Neuron (in vitro differentiated cells): ENCODE data around the gene DHX9.

Experiments
- H2AFZ ChIP-seq: one replicate; pipeline ENCODE4 v1.6.1; 2013; ENCODE audit warnings: low read depth, mild to moderate bottlenecking, inconsistent platforms, low read length, moderate library complexity
- H3K27me3 ChIP-seq: one replicate; pipeline ENCODE4 v1.6.1; 2013; ENCODE audit warnings: low read length; ENCODE audit not compliant: insufficient read depth
- H3K36me3 ChIP-seq: one replicate; pipeline ENCODE4 v1.6.1; 2013; ENCODE audit warnings: low read length; ENCODE audit not compliant: insufficient read depth
- H3K4me1 ChIP-seq: one replicate; pipeline ENCODE4 v1.6.1; 2013; ENCODE audit warnings: low read length; ENCODE audit not compliant: insufficient read depth
- H3K4me3 ChIP-seq: 2 replicates; pipeline ENCODE4 v1.5.1; 2013; ENCODE audit warnings: mild to moderate bottlenecking, low read length, moderate library complexity
- H3K9me3 ChIP-seq: one replicate; pipeline ENCODE4 v1.6.1; 2013; ENCODE audit warnings: low read length

Gene DHX9

DNA sequence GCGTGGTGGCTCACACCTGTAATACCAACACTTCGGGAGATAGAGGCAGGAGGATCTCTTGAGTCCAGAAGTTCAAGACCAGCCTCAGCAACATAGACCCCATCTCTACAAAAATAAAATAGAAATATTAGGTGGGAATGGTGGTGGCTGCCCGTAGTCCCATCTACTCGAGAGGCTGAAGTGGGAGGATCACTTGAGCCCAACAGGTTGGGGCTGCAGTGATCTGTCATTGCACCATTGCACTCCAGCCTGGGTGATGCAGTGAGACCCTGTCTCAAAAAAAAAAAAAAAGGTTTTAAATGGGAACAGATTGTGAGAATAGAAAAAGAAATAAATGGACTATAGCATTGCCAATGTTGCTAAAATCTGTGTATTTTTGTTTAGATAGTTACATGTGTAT is 11.2 kb downstream of the DHX9 start:
- Histone ChIP-seq H2AFZ (no peak overlapping the region), H3K4me3 (no peak overlapping the region), H3K27me3 (no peaks in the 10 kb centered on the region), H3K9me3 (no peaks in the 10 kb centered on the region), H3K36me3 (peaks cover 99% of the 10 kb centered on the region), H3K4me1 (no peaks in the 10 kb centered on the region)

DNA sequence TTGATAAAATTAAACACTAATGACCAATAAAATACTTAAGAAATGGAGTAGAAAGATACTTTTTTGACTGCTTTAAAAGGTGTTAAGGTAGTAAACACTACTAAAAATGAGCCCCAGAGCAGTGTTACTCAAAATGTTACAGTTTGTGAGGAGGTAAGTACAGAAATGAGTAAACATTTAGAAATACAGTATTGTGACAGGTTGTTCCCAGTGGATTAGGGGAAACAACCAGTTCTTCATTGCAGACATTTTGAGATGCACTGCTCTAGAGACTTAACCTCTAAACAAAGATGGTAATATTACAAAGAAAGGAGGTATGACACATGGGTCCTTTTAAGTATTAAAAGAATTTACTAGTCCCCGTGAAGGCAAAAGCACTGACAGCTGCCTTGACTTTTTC is 12.7 kb downstream of the DHX9 start:
- no peak overlapping the region for H2AFZ ChIP-seq
- H3K9me3 ChIP-seq, result no peaks in the 10 kb centered on the region
- H3K27me3 ChIP-seq, result no peaks in the 10 kb centered on the region
- peaks cover 99% of the 10 kb centered on the region for H3K36me3 ChIP-seq
- no peaks in the 10 kb centered on the region for H3K4me1 ChIP-seq
- H3K4me3 ChIP-seq, result no peak overlapping the region

DNA sequence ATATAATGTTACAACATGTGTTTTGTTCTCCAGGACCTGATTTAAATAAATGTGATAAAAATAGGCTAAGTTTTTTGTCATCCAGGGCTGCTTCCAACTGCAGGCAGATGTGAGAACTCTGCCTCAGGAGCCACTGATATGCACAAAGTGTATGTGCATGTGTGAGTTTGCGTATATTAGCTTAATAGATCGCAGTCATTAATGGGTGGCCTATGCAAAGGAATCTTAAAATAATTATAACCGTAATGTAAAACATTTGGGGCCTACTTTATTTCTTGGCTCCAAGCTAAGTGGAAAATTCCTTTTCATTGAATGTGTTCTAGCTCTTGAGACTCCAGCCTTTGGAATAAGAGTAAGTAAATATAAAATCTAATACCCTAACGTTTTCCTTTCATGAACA is 16.8 kb downstream of the DHX9 start:
- H3K36me3 ChIP-seq, result peaks cover 100% of the 10 kb centered on the region

DNA sequence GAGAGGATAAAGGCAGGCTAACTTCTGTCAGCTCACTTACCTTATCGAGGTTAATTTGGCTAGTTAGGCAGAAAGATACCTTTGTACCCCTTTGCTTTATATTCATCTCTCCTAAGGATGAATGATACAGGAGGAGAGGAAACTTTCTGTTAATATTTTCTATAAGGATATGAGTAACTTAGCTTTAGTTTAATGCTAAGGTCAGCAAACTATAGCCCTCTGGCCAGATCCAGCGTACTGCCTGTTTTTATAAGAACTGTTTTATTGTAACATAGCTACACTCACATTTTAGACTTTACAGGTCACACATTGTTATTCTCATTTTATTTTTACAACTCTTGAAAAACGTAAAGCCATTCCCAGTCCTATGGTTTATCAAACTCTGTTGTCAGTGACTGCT is 18.1 kb downstream of the DHX9 start:
- peaks cover 100% of the 10 kb centered on the region for H3K36me3 ChIP-seq
- H3K4me1 ChIP-seq, result no peaks in the 10 kb centered on the region
- H2AFZ ChIP-seq, result no peak overlapping the region
- no peak overlapping the region for H3K4me3 ChIP-seq
- no peaks in the 10 kb centered on the region for H3K27me3 ChIP-seq
- no peaks in the 10 kb centered on the region for H3K9me3 ChIP-seq

More for the DNA sequence above, 16.8 kb downstream of the DHX9 start:
- Histone ChIP-seq H3K9me3 (no peaks in the 10 kb centered on the region), H3K4me1 (no peaks in the 10 kb centered on the region), H2AFZ (no peak overlapping the region), H3K4me3 (no peak overlapping the region), H3K27me3 (no peaks in the 10 kb centered on the region)

DNA sequence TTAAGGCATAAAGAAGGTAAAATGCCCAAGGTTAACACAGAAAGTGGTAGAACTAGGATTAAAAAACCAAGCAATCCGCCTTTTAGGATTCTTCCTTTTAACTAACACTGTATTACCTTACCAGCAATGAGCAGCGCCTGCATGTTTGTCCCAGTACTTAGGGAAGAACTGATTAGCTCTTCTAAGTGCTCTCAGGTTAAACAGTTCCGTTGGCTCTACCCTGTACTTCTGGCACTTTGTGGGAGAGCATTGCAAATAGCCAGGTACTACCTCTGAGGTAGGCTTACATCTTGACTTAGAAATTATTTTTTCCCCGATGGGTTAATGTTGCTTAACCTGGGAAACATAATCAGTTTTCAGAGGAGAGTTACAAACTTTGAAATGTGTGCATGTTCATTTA is 21.5 kb downstream of the DHX9 start:
- Histone ChIP-seq H2AFZ (no peak overlapping the region), H3K9me3 (no peaks in the 10 kb centered on the region), H3K4me3 (no peak overlapping the region), H3K4me1 (no peaks in the 10 kb centered on the region), H3K36me3 (peaks cover 100% of the 10 kb centered on the region), H3K27me3 (no peaks in the 10 kb centered on the region)

DNA sequence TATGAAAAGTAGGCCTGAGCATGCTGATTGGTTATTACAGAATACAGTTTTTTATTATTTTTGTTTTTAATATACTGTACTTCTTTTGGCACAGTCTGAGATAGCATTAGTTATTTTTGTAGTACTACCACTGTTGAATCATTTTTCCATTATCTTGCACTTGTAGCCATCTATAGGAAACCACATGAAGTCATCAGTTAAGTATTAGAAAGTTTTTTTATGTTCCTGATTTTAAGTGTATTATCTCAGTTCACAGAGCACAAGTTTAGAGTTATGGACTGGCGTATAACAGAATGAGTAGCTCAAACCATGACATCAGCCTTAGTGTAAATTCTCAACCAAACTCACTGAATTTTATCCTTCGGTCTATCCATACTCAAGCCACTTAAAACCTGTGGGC is 22.8 kb downstream of the DHX9 start:
- Histone ChIP-seq H3K4me3 (no peak overlapping the region), H3K27me3 (no peaks in the 10 kb centered on the region), H3K9me3 (no peaks in the 10 kb centered on the region), H2AFZ (no peak overlapping the region), H3K4me1 (no peaks in the 10 kb centered on the region), H3K36me3 (peaks cover 100% of the 10 kb centered on the region)

DNA sequence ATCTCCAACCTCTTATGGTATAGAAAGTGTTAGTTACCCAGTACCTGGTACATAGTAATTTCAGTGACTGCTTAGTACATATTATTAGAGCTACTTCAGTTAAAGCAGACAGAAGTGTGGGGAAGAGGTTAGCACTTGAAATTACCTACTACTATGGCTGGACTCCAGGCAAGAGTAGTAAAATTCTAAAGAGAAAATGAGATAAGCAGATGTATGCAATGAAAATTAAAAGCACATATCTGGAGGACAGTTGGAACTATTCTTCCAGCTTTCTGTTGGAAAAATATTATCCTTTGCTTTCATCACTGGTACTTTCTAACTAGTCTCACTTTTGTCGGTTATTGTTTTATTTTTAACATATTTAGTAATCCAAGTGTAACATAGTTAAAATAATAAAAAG is 23.7 kb downstream of the DHX9 start:
- Histone ChIP-seq H3K36me3 (peaks cover 100% of the 10 kb centered on the region), H3K4me1 (no peaks in the 10 kb centered on the region), H3K27me3 (no peaks in the 10 kb centered on the region), H2AFZ (no peak overlapping the region), H3K9me3 (no peaks in the 10 kb centered on the region), H3K4me3 (no peak overlapping the region)

DNA sequence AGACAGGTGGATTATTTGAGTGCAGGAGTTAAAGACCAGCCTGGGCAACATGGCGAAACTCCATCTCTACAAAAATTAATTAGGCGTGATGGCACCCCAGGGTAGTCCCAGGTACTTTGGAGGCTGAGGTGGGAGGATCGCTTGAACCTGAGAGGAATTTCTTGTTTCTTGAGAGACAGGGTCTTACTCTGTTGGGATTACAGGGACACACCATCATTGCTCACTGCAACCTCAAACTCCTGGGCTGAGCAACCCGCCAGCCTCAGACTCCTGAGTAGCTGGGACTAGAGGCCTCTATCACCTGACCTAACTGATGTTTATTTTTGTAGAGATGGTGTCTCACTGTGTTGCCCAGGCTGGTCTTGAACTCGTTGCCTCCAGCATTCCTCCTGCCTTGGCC is 24.8 kb downstream of the DHX9 start:
- Histone ChIP-seq H3K36me3 (peaks cover 100% of the 10 kb centered on the region), H3K4me1 (no peaks in the 10 kb centered on the region), H2AFZ (no peak overlapping the region), H3K4me3 (no peak overlapping the region), H3K9me3 (no peaks in the 10 kb centered on the region), H3K27me3 (no peaks in the 10 kb centered on the region)

DNA sequence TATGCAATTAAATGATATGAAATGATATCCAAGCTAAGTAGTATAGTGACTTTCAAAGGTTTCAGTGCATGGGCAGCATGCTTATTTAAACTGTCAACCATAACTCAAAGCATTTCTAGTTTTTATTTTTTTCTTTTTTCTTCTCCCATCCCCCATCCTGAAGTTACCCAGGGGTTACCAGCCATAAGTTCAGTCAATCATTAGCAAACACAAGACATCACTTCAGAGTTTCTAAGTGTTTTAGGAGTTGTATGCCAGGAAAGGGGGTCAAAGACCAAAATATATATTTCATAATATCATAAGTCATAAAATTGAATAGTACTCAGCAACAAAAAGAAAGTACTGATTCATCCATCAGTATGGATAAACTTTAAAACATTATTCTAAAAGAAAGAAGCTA is 28.7 kb downstream of the DHX9 start:
- H2AFZ ChIP-seq, result no peak overlapping the region
- H3K4me1 ChIP-seq, result no peaks in the 10 kb centered on the region
- H3K9me3 ChIP-seq, result peaks cover 4% of the 10 kb centered on the region
- H3K36me3 ChIP-seq, result peaks cover 99% of the 10 kb centered on the region
- H3K27me3 ChIP-seq, result no peaks in the 10 kb centered on the region
- no peak overlapping the region for H3K4me3 ChIP-seq

DNA sequence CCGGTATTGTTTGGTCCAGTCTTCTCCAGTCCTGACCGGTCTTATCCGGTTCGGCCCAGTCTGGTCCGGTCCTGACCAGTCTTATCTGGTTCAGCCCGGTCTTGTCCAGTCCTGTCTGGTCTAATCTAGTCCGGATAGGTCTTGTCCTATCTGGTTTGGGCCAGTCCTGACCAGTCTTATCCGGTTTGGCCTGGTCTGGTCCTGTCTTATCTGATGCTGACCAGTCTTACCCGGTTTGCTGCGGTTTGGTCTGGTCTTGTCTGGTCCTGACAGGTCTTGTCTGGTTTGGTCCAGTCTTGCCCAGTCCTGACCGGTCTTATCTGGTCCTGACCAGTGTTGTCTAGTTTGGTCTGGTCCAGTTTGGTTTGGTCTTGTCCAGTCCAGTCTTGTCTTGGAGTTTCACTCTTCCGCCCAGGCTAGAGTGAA is 30.1 kb downstream of the DHX9 start:
- Histone ChIP-seq H3K4me3 (no peak overlapping the region), H2AFZ (no peak overlapping the region), H3K9me3 (peaks cover 4% of the 10 kb centered on the region), H3K27me3 (no peaks in the 10 kb centered on the region), H3K4me1 (no peaks in the 10 kb centered on the region), H3K36me3 (peaks cover 99% of the 10 kb centered on the region)

DNA sequence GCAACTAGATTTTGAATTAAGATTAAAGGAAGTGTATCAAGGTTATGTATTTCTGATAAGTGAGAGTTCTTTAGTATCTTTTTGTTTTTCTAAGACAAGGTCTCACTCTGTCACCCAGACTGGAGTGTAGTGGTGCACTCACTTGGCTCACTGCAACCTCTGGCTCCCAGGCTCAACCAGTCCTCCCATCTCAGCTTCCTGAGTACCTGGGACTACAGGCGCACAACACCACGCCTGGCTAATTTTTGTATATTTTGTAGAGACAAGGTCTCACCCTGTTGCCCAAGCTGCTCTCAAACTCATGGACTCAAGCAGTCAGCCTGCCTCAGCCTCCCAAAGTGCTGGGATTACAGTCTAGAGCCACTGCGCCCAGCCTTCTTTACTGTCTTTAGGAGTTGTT is 33.7 kb downstream of the DHX9 start:
- Histone ChIP-seq H3K9me3 (peaks cover 4% of the 10 kb centered on the region), H3K4me1 (no peaks in the 10 kb centered on the region), H3K27me3 (no peaks in the 10 kb centered on the region), H3K4me3 (no peak overlapping the region), H3K36me3 (peaks cover 100% of the 10 kb centered on the region), H2AFZ (no peak overlapping the region)

DNA sequence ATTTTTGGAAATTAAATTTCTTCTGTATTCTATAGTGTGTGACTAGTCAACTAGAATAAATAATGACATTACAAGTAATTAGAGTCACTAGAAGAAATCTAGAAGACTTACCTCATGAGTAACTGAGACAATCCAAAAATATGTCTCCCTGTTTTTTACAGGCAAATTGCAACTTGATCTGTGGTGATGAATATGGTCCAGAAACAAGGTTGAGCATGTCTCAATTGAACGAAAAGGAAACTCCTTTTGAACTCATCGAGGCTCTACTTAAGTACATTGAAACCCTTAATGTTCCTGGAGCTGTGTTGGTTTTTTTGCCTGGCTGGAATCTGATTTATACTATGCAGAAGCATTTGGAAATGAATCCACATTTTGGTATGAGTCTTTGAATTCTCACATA is 36.7 kb downstream of the DHX9 start:
- peaks cover 100% of the 10 kb centered on the region for H3K36me3 ChIP-seq
- no peak overlapping the region for H3K4me3 ChIP-seq
- no peak overlapping the region for H2AFZ ChIP-seq
- no peaks in the 10 kb centered on the region for H3K27me3 ChIP-seq
- H3K4me1 ChIP-seq, result no peaks in the 10 kb centered on the region
- H3K9me3 ChIP-seq, result no peaks in the 10 kb centered on the region

DNA sequence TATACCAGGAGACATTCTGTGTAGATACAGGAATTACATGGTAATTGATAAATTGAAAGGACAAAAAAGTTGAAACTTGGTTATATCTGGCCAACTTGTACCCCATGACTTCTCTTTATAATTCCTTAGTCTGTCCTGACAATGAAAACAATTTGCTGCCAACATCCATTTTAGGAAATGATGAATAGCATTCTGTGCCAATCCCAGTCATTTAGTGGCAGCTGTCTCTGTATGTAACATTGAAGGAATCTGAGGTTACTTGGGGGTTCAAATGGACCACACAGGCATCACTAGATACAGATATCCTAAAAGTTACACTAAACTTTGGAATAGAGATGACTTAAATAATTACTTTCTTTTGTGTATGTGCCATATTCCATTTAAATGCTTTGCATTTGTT is 38.2 kb downstream of the DHX9 start:
- no peaks in the 10 kb centered on the region for H3K4me1 ChIP-seq
- no peaks in the 10 kb centered on the region for H3K9me3 ChIP-seq
- H3K36me3 ChIP-seq, result peaks cover 100% of the 10 kb centered on the region
- H3K27me3 ChIP-seq, result no peaks in the 10 kb centered on the region
- no peak overlapping the region for H2AFZ ChIP-seq
- no peak overlapping the region for H3K4me3 ChIP-seq

DNA sequence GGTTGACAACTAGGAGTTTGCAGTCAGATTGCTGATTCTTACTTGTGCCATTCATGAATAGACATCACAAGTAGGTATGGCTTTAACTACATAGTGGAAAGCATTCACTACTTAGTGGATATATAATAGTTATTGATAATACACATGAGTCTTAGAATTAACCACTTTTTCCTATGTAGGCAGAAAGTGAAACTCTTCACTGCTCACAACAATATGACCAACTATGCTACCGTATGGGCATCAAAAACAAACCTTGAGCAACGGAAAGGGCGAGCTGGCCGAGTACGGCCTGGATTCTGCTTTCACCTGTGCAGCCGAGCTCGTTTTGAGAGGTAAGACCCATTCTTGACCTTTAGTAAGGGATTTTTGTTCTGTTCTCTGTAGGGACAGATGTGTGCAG is 38.7 kb downstream of the DHX9 start:
- no peaks in the 10 kb centered on the region for H3K9me3 ChIP-seq
- no peak overlapping the region for H2AFZ ChIP-seq
- no peak overlapping the region for H3K4me3 ChIP-seq
- H3K27me3 ChIP-seq, result no peaks in the 10 kb centered on the region
- no peaks in the 10 kb centered on the region for H3K4me1 ChIP-seq
- H3K36me3 ChIP-seq, result peaks cover 98% of the 10 kb centered on the region
